Right lobe of liver (tissue), 4 donors: ENCODE data around the gene DYRK1A.

ENCODE experiments used
- CTCF ChIP-seq, 4 donors: fragments of 200-600 bp in 3 of 4; fragments of 450-650 bp in 1 of 4; IDR thresholded peaks; one replicate each; pipeline versions ENCODE4 v1.5.1 to v1.8.0; 2016 to 2022; ENCODE audit warnings: antibody characterized with exemption in 4 of 4, mild to moderate bottlenecking in 2 of 4
- POLR2A ChIP-seq: fragments of 450-650 bp; IDR thresholded peaks from one replicate; pipeline ENCODE4 v1.6.1; 2017; ENCODE audit warnings: antibody characterized with exemption, mild to moderate bottlenecking
- donor health status: DM: no; HTN: no; CAD: no.
- donor health status: DM: no; HTN: no; CAD: no.
- donor health status: DM: no; HTN: yes; CAD: no.

DNA sequence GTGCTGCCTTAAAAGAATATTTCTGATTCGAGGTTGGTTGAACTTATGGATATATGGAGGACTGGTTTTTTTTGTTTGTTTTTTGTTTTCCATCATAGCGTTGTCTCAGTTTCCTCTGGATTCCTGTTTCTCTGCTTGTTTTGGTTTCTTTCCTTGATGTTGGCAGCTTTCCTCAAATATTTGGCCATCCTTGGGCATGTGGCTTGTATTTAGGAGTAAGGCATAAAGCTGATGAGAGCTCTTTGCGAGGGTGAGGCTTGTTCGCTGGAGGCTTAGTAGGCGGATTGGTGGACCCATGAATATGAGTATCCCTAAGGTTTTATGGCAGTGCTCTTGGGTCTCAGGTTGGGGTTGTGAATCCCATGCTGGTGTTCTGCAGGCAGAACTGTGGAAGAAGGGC is 22.9 kb downstream of the DYRK1A start:
- TF ChIP-seq CTCF (IDR thresholded peaks at IDR 0.05) (no peak), POLR2A (no peak)
